Activated naive CD8-positive, alpha-beta T cell treated with anti-CD3 and anti-CD28 coated beads, Interleukin-2, amount 50 U/mL, for 24 hours (primary cell): ENCODE results near the gene TGM5.
A peak's percentile ranks its signal among the peaks of the same experiment; 100 is the strongest.
"Not testable (repeated sequence)": the region's sequence is repeated elsewhere in the genome, so short reads cannot be mapped to it uniquely, and the experiment has no call there.

Experiments used
- ATAC-seq: fragments of 150-1000 bp; cut with Tn5 transposase; one replicate; pipeline ENCODE4 v1.10.0; 2021
- DNase-seq: peaks from one replicate; pipeline ENCODE4 v3.0.0; 2021
- H3K27ac Mint-ChIP-seq: one replicate; pipeline ENCODE4 v1.8.0; 2021; ENCODE audit warnings: mild to moderate bottlenecking, mixed read lengths
- H3K27me3 Mint-ChIP-seq: one replicate; pipeline ENCODE4 v1.8.0; 2021; ENCODE audit warnings: mixed read lengths
- H3K36me3 Mint-ChIP-seq: one replicate; pipeline ENCODE4 v1.8.0; 2021; ENCODE audit warnings: low read depth, mixed read lengths
- H3K4me1 Mint-ChIP-seq: one replicate; pipeline ENCODE4 v1.8.0; 2021; ENCODE audit warnings: mixed read lengths
- H3K4me3 Mint-ChIP-seq: one replicate; pipeline ENCODE4 v1.8.0; 2021; ENCODE audit warnings: mild to moderate bottlenecking, moderate library complexity, mixed read lengths
- H3K9me3 Mint-ChIP-seq: one replicate; pipeline ENCODE4 v1.8.0; 2021; ENCODE audit warnings: mixed read lengths

The TGM5 gene

GRCh38 chr15:43246261-43246774 is 20.4 kb downstream of the TGM5 start:
- Mint-ChIP-seq H3K36me3 (no peaks in the 10 kb centered on the region), H3K4me3 (no peak overlapping the region), H3K27ac (no peak overlapping the region), H3K27me3 (peaks cover 4% of the 10 kb centered on the region), H3K9me3 (no peaks in the 10 kb centered on the region), H3K4me1 (peaks cover 27% of the 10 kb centered on the region)
- ATAC-seq (no peak), DNase-seq (no peak)

- Mint-ChIP-seq H3K9me3 (no peaks in the 10 kb centered on the region), H3K36me3 (no peaks in the 10 kb centered on the region), H3K27me3 (peaks cover 6% of the 10 kb centered on the region), H3K27ac (no peak overlapping the region), H3K4me3 (no peak overlapping the region), H3K4me1 (peaks cover 18% of the 10 kb centered on the region)
- ATAC-seq: no peak
- DNase-seq: no peak
These were observed 22.6 kb downstream of the TGM5 start for GRCh38 chr15:43244092-43244491.

GRCh38 chr15:43243020-43243645 is 23.6 kb downstream of the TGM5 start:
- H3K4me3 Mint-ChIP-seq: no peak overlapping the region

GRCh38 chr15:43242616-43243015 is 24.1 kb downstream of the TGM5 start:
- Mint-ChIP-seq H3K4me3 (no peak overlapping the region), H3K4me1 (peaks cover 15% of the 10 kb centered on the region), H3K27ac (no peak overlapping the region), H3K36me3 (no peaks in the 10 kb centered on the region), H3K9me3 (no peaks in the 10 kb centered on the region), H3K27me3 (peaks cover 10% of the 10 kb centered on the region)
- ATAC-seq (no peak), DNase-seq (no peak)

More at GRCh38 chr15:43243020-43243645, 23.6 kb downstream of the TGM5 start:
- DNase-seq (no peak), ATAC-seq (no peak)
- no peaks in the 10 kb centered on the region for H3K9me3 Mint-ChIP-seq
- H3K36me3 Mint-ChIP-seq: no peaks in the 10 kb centered on the region
- H3K4me1 Mint-ChIP-seq: peaks cover 15% of the 10 kb centered on the region
- H3K27me3 Mint-ChIP-seq: peaks cover 7% of the 10 kb centered on the region
- H3K27ac Mint-ChIP-seq: no peak overlapping the region

- DNase-seq (no peak), ATAC-seq (no peak)
- H3K36me3 Mint-ChIP-seq: no peaks in the 10 kb centered on the region
- no peaks in the 10 kb centered on the region for H3K9me3 Mint-ChIP-seq
- H3K4me3 Mint-ChIP-seq: no peak overlapping the region
- peaks cover 15% of the 10 kb centered on the region for H3K4me1 Mint-ChIP-seq
- peaks cover 10% of the 10 kb centered on the region for H3K27me3 Mint-ChIP-seq
- no peak overlapping the region for H3K27ac Mint-ChIP-seq
These were observed 25.6 kb downstream of the TGM5 start for GRCh38 chr15:43241100-43241499.

GRCh38 chr15:43239732-43240491 is 26.8 kb downstream of the TGM5 start:
- Mint-ChIP-seq H3K9me3 (no peaks in the 10 kb centered on the region), H3K4me3 (no peak overlapping the region), H3K27me3 (peaks cover 10% of the 10 kb centered on the region), H3K36me3 (no peaks in the 10 kb centered on the region), H3K4me1 (peaks cover 15% of the 10 kb centered on the region), H3K27ac (peak overlapping the region; percentile 40)
- ATAC-seq (peak; percentile 64), DNase-seq (no peak)

- H3K9me3 Mint-ChIP-seq: no peaks in the 10 kb centered on the region
- no peak for ATAC-seq
- H3K27ac Mint-ChIP-seq: no peak overlapping the region
- no peak for DNase-seq
- H3K36me3 Mint-ChIP-seq: no peaks in the 10 kb centered on the region
- no peak overlapping the region for H3K4me3 Mint-ChIP-seq
- H3K4me1 Mint-ChIP-seq: peaks cover 15% of the 10 kb centered on the region
- peaks cover 5% of the 10 kb centered on the region for H3K27me3 Mint-ChIP-seq
These were observed 28.0 kb downstream of the TGM5 start for GRCh38 chr15:43238671-43239131.

- no peaks in the 10 kb centered on the region for H3K9me3 Mint-ChIP-seq
- H3K4me3 Mint-ChIP-seq: no peak overlapping the region
- H3K27me3 Mint-ChIP-seq: peaks cover 5% of the 10 kb centered on the region
- peak overlapping the region; percentile 59 for H3K27ac Mint-ChIP-seq
- H3K36me3 Mint-ChIP-seq: no peaks in the 10 kb centered on the region
- ATAC-seq (no peak), DNase-seq (no peak)
- H3K4me1 Mint-ChIP-seq: peaks cover 15% of the 10 kb centered on the region
These were observed 28.8 kb downstream of the TGM5 start for GRCh38 chr15:43237842-43238470.

- no peaks in the 10 kb centered on the region for H3K9me3 Mint-ChIP-seq
- H3K4me1 Mint-ChIP-seq: peaks cover 15% of the 10 kb centered on the region
- ATAC-seq (no peak), DNase-seq (no peak)
- no peak overlapping the region for H3K4me3 Mint-ChIP-seq
- H3K27me3 Mint-ChIP-seq: peaks cover 8% of the 10 kb centered on the region
- no peaks in the 10 kb centered on the region for H3K36me3 Mint-ChIP-seq
- H3K27ac Mint-ChIP-seq: no peak overlapping the region
These were observed 31.2 kb downstream of the TGM5 start for GRCh38 chr15:43235536-43235935.

- no peak for ATAC-seq
- H3K4me1 Mint-ChIP-seq: no peaks in the 10 kb centered on the region
- no peak overlapping the region for H3K27ac Mint-ChIP-seq
- H3K27me3 Mint-ChIP-seq: peaks cover 5% of the 10 kb centered on the region
- H3K36me3 Mint-ChIP-seq: no peaks in the 10 kb centered on the region
- H3K9me3 Mint-ChIP-seq: no peaks in the 10 kb centered on the region
- no peak overlapping the region for H3K4me3 Mint-ChIP-seq
- no peak for DNase-seq
These were observed 34.3 kb downstream of the TGM5 start for GRCh38 chr15:43232289-43232874.

- Mint-ChIP-seq H3K27ac (no peak overlapping the region), H3K4me1 (peaks cover 3% of the 10 kb centered on the region), H3K9me3 (no peaks in the 10 kb centered on the region), H3K4me3 (no peak overlapping the region), H3K27me3 (peaks cover 5% of the 10 kb centered on the region), H3K36me3 (no peaks in the 10 kb centered on the region)
- ATAC-seq: no peak
- no peak for DNase-seq
These were observed 36.0 kb downstream of the TGM5 start for GRCh38 chr15:43230640-43231115.

GRCh38 chr15:43229977-43230376 is 36.8 kb downstream of the TGM5 start:
- ATAC-seq: no peak
- DNase-seq: no peak
- H3K9me3 Mint-ChIP-seq: no peaks in the 10 kb centered on the region
- no peak overlapping the region for H3K4me3 Mint-ChIP-seq
- H3K27me3 Mint-ChIP-seq: peaks cover 10% of the 10 kb centered on the region
- H3K36me3 Mint-ChIP-seq: no peaks in the 10 kb centered on the region
- H3K4me1 Mint-ChIP-seq: peaks cover 5% of the 10 kb centered on the region
- no peak overlapping the region for H3K27ac Mint-ChIP-seq

- Mint-ChIP-seq H3K9me3 (no peaks in the 10 kb centered on the region), H3K36me3 (no peaks in the 10 kb centered on the region), H3K27me3 (peaks cover 13% of the 10 kb centered on the region), H3K27ac (no peak overlapping the region), H3K4me1 (peaks cover 5% of the 10 kb centered on the region), H3K4me3 (no peak overlapping the region)
- no peak for ATAC-seq
- no peak for DNase-seq
These were observed 40.1 kb downstream of the TGM5 start for GRCh38 chr15:43226436-43227305.

GRCh38 chr15:43225950-43226255 is 40.8 kb downstream of the TGM5 start:
- not testable (repeated sequence) for H3K4me1 Mint-ChIP-seq, H3K9me3 Mint-ChIP-seq, H3K36me3 Mint-ChIP-seq, DNase-seq, ATAC-seq, H3K27ac Mint-ChIP-seq
- Mint-ChIP-seq H3K4me3 (peak overlapping the region; percentile 35), H3K27me3 (peaks cover 13% of the 10 kb centered on the region)
